ENCODE data around the gene TECR.
"Not testable (repeated sequence)": the region's sequence is repeated elsewhere in the genome, so short reads cannot be mapped to it uniquely, and the experiment has no call there.

TECR gene
- total RNA-seq: 60.4 reads per million, percentile 72 among the genes with 10 or more reads in this experiment

GRCh38 chr19:14529254-14530004 is at the start of gene TECR:
Gene TECR, plus strand, starts transcription at chr19:14529594. Its CDS starts 103 bp downstream, at chr19:14529697.
- peak; percentile 100 for DNase-seq

GRCh38 chr19:14479975-14480699 is 49.3 kb upstream of the TECR start:
- peak; percentile 58 for DNase-seq

GRCh38 chr19:14480700-14481079 is 48.7 kb upstream of the TECR start:
- DNase-seq: no peak

- DNase-seq: no peak
These were observed 47.0 kb upstream of the TECR start for GRCh38 chr19:14482172-14482941.

GRCh38 chr19:14487370-14488125 is 41.8 kb upstream of the TECR start:
- DNase-seq: no peak

GRCh38 chr19:14492756-14493337 is 36.5 kb upstream of the TECR start:
- DNase-seq: no peak

GRCh38 chr19:14494411-14494810 is 35.0 kb upstream of the TECR start:
- no peak for DNase-seq

GRCh38 chr19:14494910-14495671 is 34.3 kb upstream of the TECR start:
- DNase-seq: no peak

- no peak for DNase-seq
These were observed 33.7 kb upstream of the TECR start for GRCh38 chr19:14495672-14496028.

GRCh38 chr19:14496029-14496833 is 33.2 kb upstream of the TECR start, which contains the start of gene GIPC1:
Gene GIPC1, minus strand, starts transcription at chr19:14496127. Its CDS starts 13,151 bp downstream, at chr19:14482976.
- peak; percentile 73 for DNase-seq

GRCh38 chr19:14496834-14497227 is 32.6 kb upstream of the TECR start:
- DNase-seq: no peak

GRCh38 chr19:14497228-14497921 is 32.0 kb upstream of the TECR start:
- no peak for DNase-seq

GRCh38 chr19:14502334-14503092 is 26.9 kb upstream of the TECR start:
- DNase-seq: no peak

GRCh38 chr19:14503285-14503684 is 26.1 kb upstream of the TECR start:
- DNase-seq: no peak

GRCh38 chr19:14504575-14504974 is 24.8 kb upstream of the TECR start:
- not testable (repeated sequence) for DNase-seq

GRCh38 chr19:14505488-14506239 is 23.7 kb upstream of the TECR start:
- DNase-seq: peak; percentile 61

- DNase-seq: no peak
These were observed 21.5 kb upstream of the TECR start for GRCh38 chr19:14507704-14508542.
